Loucy (cell line): ENCODE measurements around the gene ARHGEF10L.

Experiments used
- CTCF ChIP-seq: fragments of 200-600 bp; sonication (generic); conservative IDR thresholded peaks from 2 replicates; pipeline ENCODE4 v1.5.1; 2014; ENCODE audit warnings: mild to moderate bottlenecking, antibody characterized with exemption, low read length
- EZH2phosphoT487 ChIP-seq: fragments of 200-600 bp; IDR thresholded peaks from 2 replicates; pipeline ENCODE4 v1.6.1; 2018; ENCODE audit warnings: antibody characterized with exemption, mild to moderate bottlenecking, moderate library complexity, borderline replicate concordance

DNA sequence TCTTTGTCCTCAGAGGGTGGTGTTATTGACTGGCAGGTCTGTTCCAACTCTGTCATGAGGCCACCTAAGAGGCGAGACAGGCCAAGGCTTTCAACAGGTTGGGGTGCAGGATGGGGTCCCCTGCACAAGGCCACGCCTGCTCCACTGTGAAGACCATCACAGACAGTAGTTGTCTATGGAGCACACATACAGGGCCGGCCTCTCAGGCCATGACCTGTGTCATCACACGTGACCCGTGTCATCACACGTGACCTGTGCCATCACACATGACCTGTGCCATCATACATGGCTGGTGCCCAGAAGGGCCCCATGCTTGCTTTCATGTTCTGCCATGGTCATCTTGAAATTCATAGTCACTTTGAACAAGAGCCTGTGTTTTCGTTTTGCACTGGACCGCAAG, 91.9 kb downstream of the ARHGEF10L start:
- TF ChIP-seq CTCF (no peak), EZH2phosphoT487 (no peak)
